H1 (cell line): ENCODE measurements around the gene HPN. TPM values are rescaled to one million over a fixed set of nuclear protein-coding genes. Genes with fewer than 3 reads are reported as not detected.

Experiments
- CTCF ChIA-PET: fragments of 300-600 bp; sonication (Branson Sonifier 250); formaldehyde crosslinking; loops from one replicate; lab custom pipeline; 2021; ENCODE audit not compliant: partially characterized antibody; lab: Charles Lee
- POLR2A ChIA-PET: fragments of 300-600 bp; sonication (Branson Sonifier 250); formaldehyde crosslinking; loops from one replicate; lab custom pipeline; 2021; ENCODE audit warnings: inconsistent platforms; ENCODE audit not compliant: partially characterized antibody; lab: Charles Lee
- DNase-seq, 2 experiments: peaks; one replicate each; pipeline versions ENCODE4 v3.0.0 to v3.0.0-alpha.2; 2010 to 2022; ENCODE audit warnings: low spot score in 2 of 2, low read depth in 1 of 2, mixed read lengths in 1 of 2
- FAIRE-seq: peaks from 2 replicates; lab custom pipeline; 2011; peaks lifted over from hg19 to GRCh38; lab: Jason Lieb, UNC
- H2AFZ ChIP-seq: 2 replicates; pipeline ENCODE4 v1.8.1; 2012; ENCODE audit warnings: low read length, inconsistent platforms
- H2AK5ac ChIP-seq: 2 replicates; pipeline ENCODE4 v1.6.1; 2013; ENCODE audit warnings: low read depth, low read length
- H2BK120ac ChIP-seq: replicated peaks from 2 replicates; pipeline ENCODE3; 2013; ENCODE audit warnings: low read depth, low read length, inconsistent platforms
- H2BK12ac ChIP-seq: 2 replicates; pipeline ENCODE4 v1.6.1; 2013; ENCODE audit warnings: low read depth, low read length
- H2BK15ac ChIP-seq: 2 replicates; pipeline ENCODE4 v1.6.1; 2013; ENCODE audit warnings: low read length
- H2BK20ac ChIP-seq: 2 replicates; pipeline ENCODE4 v1.6.1; 2013; ENCODE audit warnings: low read length
- H2BK5ac ChIP-seq: 2 replicates; pipeline ENCODE4 v1.6.1; 2013; ENCODE audit warnings: low read depth, low read length
- H3K14ac ChIP-seq: 2 replicates; pipeline ENCODE4 v1.6.1; 2013; ENCODE audit warnings: inconsistent platforms; ENCODE audit not compliant: insufficient read length
- H3K18ac ChIP-seq: 2 replicates; pipeline ENCODE4 v1.6.1; 2013; ENCODE audit warnings: low read length; ENCODE audit errors: extremely low read depth
- H3K23ac ChIP-seq: 2 replicates; pipeline ENCODE4 v1.6.1; 2013; ENCODE audit warnings: inconsistent platforms; ENCODE audit not compliant: insufficient read length
- H3K23me2 ChIP-seq: 2 replicates; pipeline ENCODE4 v1.6.1; 2013; ENCODE audit warnings: low read depth, low read length
- H3K27ac ChIP-seq: 2 replicates; pipeline ENCODE4 v1.6.1; 2011; ENCODE audit warnings: low read depth, low read length, inconsistent platforms
- H3K27me3 ChIP-seq, 4 experiments: replicated peaks in 1 of 4; 1 replicate in 1 of 4; 2 replicates in 3 of 4; pipeline versions ENCODE4 v1.6.1 to v1.8.1; 2011 to 2013; ENCODE audit warnings: low read length in 3 of 4, mild to moderate bottlenecking in 3 of 4, inconsistent platforms in 2 of 4, mixed read lengths in 2 of 4, moderate library complexity in 1 of 4; ENCODE audit not compliant: control insufficient read depth in 3 of 4, insufficient read depth in 3 of 4; ENCODE audit errors: extremely low read depth in 1 of 4
- H3K36me3 ChIP-seq, 4 experiments: 2 replicates each; pipeline versions ENCODE4 v1.6.1 to v1.8.1; 2011 to 2013; ENCODE audit warnings: mild to moderate bottlenecking in 4 of 4, low read length in 3 of 4, moderate library complexity in 2 of 4, control low read depth in 1 of 4, inconsistent platforms in 1 of 4; ENCODE audit not compliant: insufficient read depth in 4 of 4, control insufficient read depth in 2 of 4
- H3K4ac ChIP-seq: replicated peaks from 2 replicates; pipeline ENCODE3; 2013; ENCODE audit warnings: low read length, low read depth, mixed read lengths, inconsistent platforms; ENCODE audit not compliant: insufficient read length
- H3K4me1 ChIP-seq, 4 experiments: replicated peaks in 1 of 4; 1 replicate in 1 of 4; 2 replicates in 3 of 4; pipeline versions ENCODE4 v1.6.1 to v1.8.1; 2011 to 2013; ENCODE audit warnings: low read length in 3 of 4, inconsistent platforms in 2 of 4, mixed read lengths in 1 of 4; ENCODE audit not compliant: insufficient read depth in 4 of 4, control insufficient read depth in 3 of 4
- H3K4me2 ChIP-seq, 2 experiments: 2 replicates each; pipeline versions ENCODE4 v1.6.1 to v1.8.1; 2011 to 2013; ENCODE audit warnings: low read depth in 2 of 2, low read length in 2 of 2, control low read depth in 1 of 2, inconsistent platforms in 1 of 2, mild to moderate bottlenecking in 1 of 2; ENCODE audit not compliant: insufficient read depth in 1 of 2
- H3K4me3 ChIP-seq, 4 experiments: fragments of 200-600, 300-600 bp in 1 of 4; sonication (generic), shearing (Covaris generic), sonication (Bioruptor Twin) in 1 of 4; 2 replicates each; pipeline versions ENCODE4 v1.5.1 to v1.8.1; 2011 to 2016; ENCODE audit warnings: low read length in 4 of 4, low read depth in 3 of 4, control low read depth in 2 of 4, inconsistent platforms in 2 of 4, mild to moderate bottlenecking in 2 of 4, mixed read lengths in 1 of 4, moderate library complexity in 1 of 4; ENCODE audit not compliant: insufficient read depth in 2 of 4; ENCODE audit errors: extremely low read depth in 1 of 4
- H3K56ac ChIP-seq: replicated peaks from 2 replicates; pipeline ENCODE3; 2013; ENCODE audit warnings: low read depth, mild to moderate bottlenecking, mixed read lengths, low read length, inconsistent platforms; ENCODE audit not compliant: insufficient read length
- H3K79me1 ChIP-seq: 2 replicates; pipeline ENCODE4 v1.6.1; 2013; ENCODE audit warnings: low read depth, low read length, control low read depth
- H3K79me2 ChIP-seq, 2 experiments: 2 replicates each; pipeline versions ENCODE4 v1.6.1 to v1.8.1; 2012 to 2013; ENCODE audit warnings: low read length in 2 of 2, mild to moderate bottlenecking in 2 of 2, inconsistent platforms in 1 of 2; ENCODE audit not compliant: insufficient read depth in 2 of 2, control insufficient read depth in 1 of 2
- H3K9ac ChIP-seq, 4 experiments: replicated peaks in 1 of 4; 1 replicate in 1 of 4; 2 replicates in 3 of 4; pipeline versions ENCODE4 v1.6.1 to v1.8.1; 2011 to 2013; ENCODE audit warnings: low read depth in 3 of 4, low read length in 3 of 4, control low read depth in 2 of 4, mild to moderate bottlenecking in 2 of 4, moderate library complexity in 2 of 4, inconsistent platforms in 1 of 4; ENCODE audit errors: extremely low read depth in 1 of 4
- H3K9me3 ChIP-seq, 2 experiments: 2 replicates each; pipeline versions ENCODE4 v1.6.1 to v1.8.1; 2012 to 2013; ENCODE audit warnings: mild to moderate bottlenecking in 2 of 2, moderate library complexity in 2 of 2, control low read depth in 1 of 2, inconsistent platforms in 1 of 2, low read depth in 1 of 2, low read length in 1 of 2, mixed read lengths in 1 of 2; ENCODE audit not compliant: insufficient read depth in 2 of 2
- H4K20me1 ChIP-seq, 2 experiments: replicated peaks in 1 of 2; 2 replicates each; pipeline versions ENCODE3 to v1.8.1; 2011 to 2013; ENCODE audit warnings: inconsistent platforms in 2 of 2, low read length in 2 of 2, mild to moderate bottlenecking in 1 of 2; ENCODE audit not compliant: insufficient read depth in 2 of 2, control insufficient read depth in 1 of 2
- H4K5ac ChIP-seq: 2 replicates; pipeline ENCODE4 v1.6.1; 2013; ENCODE audit warnings: low read length, low read depth, mixed read lengths, inconsistent platforms; ENCODE audit not compliant: insufficient read length
- H4K8ac ChIP-seq: 2 replicates; pipeline ENCODE4 v1.8.0; 2013; ENCODE audit warnings: mild to moderate bottlenecking, moderate library complexity, low read length, inconsistent platforms; ENCODE audit not compliant: insufficient read depth; ENCODE audit errors: extremely low read depth
- H4K91ac ChIP-seq: replicated peaks from 2 replicates; pipeline ENCODE3; 2013; ENCODE audit warnings: low read length, mixed read lengths, inconsistent platforms; ENCODE audit not compliant: insufficient read length
- BRCA1 ChIP-seq: IDR thresholded peaks from 2 replicates; pipeline ENCODE4 v1.6.1; 2012; ENCODE audit warnings: low read depth, low read length, improper control_type of control experiment
- CEBPB ChIP-seq: IDR thresholded peaks from 2 replicates; pipeline ENCODE4 v1.6.1; 2012; ENCODE audit warnings: low read depth, low read length
- EP300 ChIP-seq, 2 experiments: IDR thresholded peaks; 1 replicate in 1 of 2; 2 replicates in 1 of 2; pipeline ENCODE4 v1.6.1; 2011 to 2012; ENCODE audit warnings: low read depth in 2 of 2, low read length in 2 of 2, mild to moderate bottlenecking in 2 of 2, borderline replicate concordance in 1 of 2, inconsistent platforms in 1 of 2, moderate library complexity in 1 of 2
- FOSL1 ChIP-seq: IDR thresholded peaks from 2 replicates; pipeline ENCODE4 v1.6.1; 2011; ENCODE audit warnings: mild to moderate bottlenecking, low read depth, low read length, moderate library complexity; ENCODE audit not compliant: insufficient read depth
- KDM1A ChIP-seq: fragments of 200-600, 300-600 bp; sonication (generic); IDR thresholded peaks from 2 replicates; pipeline ENCODE4 v1.7.1; 2016; ENCODE audit warnings: mild to moderate bottlenecking, low read length, borderline replicate concordance
- KDM5A ChIP-seq: fragments of 200-600 bp; IDR thresholded peaks from 2 replicates; pipeline ENCODE4 v1.7.1; 2012; ENCODE audit warnings: mild to moderate bottlenecking, low read length, inconsistent platforms, mixed read lengths
- NRF1 ChIP-seq: IDR thresholded peaks from 2 replicates; pipeline ENCODE4 v1.6.1; 2011; ENCODE audit warnings: mild to moderate bottlenecking, low read depth, low read length, improper control_type of control experiment
- RFX5 ChIP-seq: IDR thresholded peaks from 2 replicates; pipeline ENCODE4 v1.6.1; 2011; ENCODE audit warnings: low read depth, low read length, improper control_type of control experiment, borderline replicate concordance
- SIX5 ChIP-seq: IDR thresholded peaks from 2 replicates; pipeline ENCODE4 v1.6.1; 2011; ENCODE audit warnings: mild to moderate bottlenecking, low read depth, low read length
- TAF1 ChIP-seq: IDR thresholded peaks from 2 replicates; pipeline ENCODE4 v1.6.1; 2011; ENCODE audit warnings: mild to moderate bottlenecking, low read depth, low read length
- WGBS, 2 experiments: shearing (Covaris generic) in 1 of 2; methylation state at CpG; one replicate each; pipeline versions ENCODE4 v1.1.6 to v1.1.7; 2013 to 2015; ENCODE audit warnings: low lambda C conversion rate in 2 of 2, mixed read lengths in 2 of 2, inconsistent platforms in 1 of 2, low coverage in 1 of 2, missing lambda C conversion rate in 1 of 2; ENCODE audit not compliant: insufficient replicate concordance in 2 of 2, insufficient coverage in 1 of 2, insufficient read length in 1 of 2; ENCODE audit errors: extremely low coverage in 1 of 2, missing lambda C conversion rate in 1 of 2; 5-methylcytosine and 5-hydroxymethylcytosine counted together
- polyA plus RNA-seq, 7 experiments: library from polyadenylated mRNA; depleted of rRNA in 3 of 7; stranded (reverse) in 5 of 7; unstranded in 2 of 7; fragments of >200 nt in 5 of 7; fragments of 200-250 nt in 2 of 7; gene quantifications; 1 replicate in 5 of 7; 2 replicates in 1 of 7; 4 replicates in 1 of 7; pipeline versions ENCODE4 v1.2.1 to v1.2.3, GENCODE V29; 2011 to 2013; ENCODE audit warnings: missing spikeins in 2 of 7, mixed read lengths in 2 of 7
- total RNA-seq: library from RNA; stranded (reverse); fragmentation: NEBNext Ultra II Directional; extraction: Animal tissue kit (Norgen Biotek cat#: 25700); gene quantifications from 2 replicates; pipeline ENCODE4 v1.2.1, GENCODE V29; 2021

HPN gene
- total and polyA plus RNA-seq, 2 of the 8 experiments (the other 6 are each of a cell fraction or from before 2014, with no cell fraction given), result 14.7 to 33.7 TPM

- Histone ChIP-seq H2AFZ (no peak overlapping the region), H3K56ac (no peak overlapping the region), H3K9ac (no peak overlapping the region), H3K27me3 (no peaks in the 10 kb centered on the region), H3K4me3 (no peak overlapping the region), H3K23ac (no peak overlapping the region), H2BK12ac (no peak overlapping the region), H3K79me2 (no peaks in the 10 kb centered on the region), H2BK5ac (no peak overlapping the region), H3K4me2 (no peak overlapping the region), H4K91ac (no peak overlapping the region), H2BK20ac (no peak overlapping the region), H3K9me3 (no peaks in the 10 kb centered on the region), H4K20me1 (no peaks in the 10 kb centered on the region), H2AK5ac (no peak overlapping the region), H4K8ac (no peak overlapping the region), H3K4me1 (peaks cover 3 to 7% (median 6%) of the 10 kb centered on the region in 4 experiments; a peak in 6 of 7 replicates), H3K36me3 (no peaks in the 10 kb centered on the region), H3K18ac (no peak overlapping the region), H3K23me2 (peaks cover 5% of the 10 kb centered on the region; the same call in 1 of the 2 replicates), H2BK15ac (no peak overlapping the region), H2BK120ac (no peak overlapping the region), H3K4ac (no peak overlapping the region), H3K79me1 (no peaks in the 10 kb centered on the region), H4K5ac (no peak overlapping the region), H3K27ac (no peak overlapping the region), H3K14ac (no peak overlapping the region)
- CTCF ChIA-PET, result interaction anchor here (0.9 to 5.1 kb wide), 3 partner anchors 27 to 42 kb away, joined by 3 to 56 read pairs (median 30); partner anchors contain the start of gene LGI4
- 88% methylated on average over 11 of the region's 11 CpGs; no CpG with 5 or more reads in 1 of the 2 experiments for WGBS, 2 experiments
- no peak for FAIRE-seq
- no peak for DNase-seq
- POLR2A ChIA-PET, result interaction anchor here (1.0 kb wide), 1 partner anchor 38 kb away, joined by 3 read pairs; no protein-coding TSS in a partner anchor
- TF ChIP-seq CEBPB (no peak), BRCA1 (no peak), RFX5 (no peak), KDM1A (no peak), NRF1 (no peak), FOSL1 (no peak), KDM5A (no peak), EP300 (IDR thresholded peaks at IDR 0.05; ENCODE audit: borderline replicate concordance in 1 of 2, low read depth in 2 of 2, low read length in 2 of 2) (no peak), TAF1 (no peak), SIX5 (no peak)
These were observed 52.6 kb downstream of the HPN start for GRCh38 chr19:35093941-35094647.
